GM21515 (cell line): ENCODE measurements around the gene ATP8A1.
"Not testable (repeated sequence)": the region's sequence is repeated elsewhere in the genome, so short reads cannot be mapped to it uniquely, and the experiment has no call there.

ENCODE experiments used
- ATAC-seq: cut with Tn5 transposase; IDR thresholded peaks from one replicate; pipeline ENCODE4 v1.9.1; 2021; ENCODE audit not compliant: unreplicated experiment

The ATP8A1 gene

DNA sequence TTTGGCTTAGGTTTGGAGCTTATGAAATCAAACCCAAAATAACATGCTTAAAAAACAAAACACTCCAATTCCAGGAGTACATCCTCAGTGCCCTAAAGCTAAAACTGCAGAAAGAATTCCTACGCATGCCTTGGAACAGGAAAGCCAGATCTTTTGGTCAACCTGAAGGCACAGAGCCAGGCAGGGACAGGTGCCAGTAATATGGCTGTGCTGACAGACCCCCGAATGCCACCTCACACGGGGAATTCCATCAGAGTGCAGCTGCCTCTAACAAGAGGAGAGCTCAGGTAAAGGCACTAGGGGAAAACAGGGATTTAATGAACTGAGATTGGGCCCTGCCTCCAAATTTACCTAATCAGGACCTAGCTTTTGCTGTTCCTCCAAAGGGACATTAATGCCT is 182.5 kb downstream of the ATP8A1 start:
- no peak for ATAC-seq

GRCh38 chr4:42473071-42473684 is 183.7 kb downstream of the ATP8A1 start:
- ATAC-seq, result no peak

DNA sequence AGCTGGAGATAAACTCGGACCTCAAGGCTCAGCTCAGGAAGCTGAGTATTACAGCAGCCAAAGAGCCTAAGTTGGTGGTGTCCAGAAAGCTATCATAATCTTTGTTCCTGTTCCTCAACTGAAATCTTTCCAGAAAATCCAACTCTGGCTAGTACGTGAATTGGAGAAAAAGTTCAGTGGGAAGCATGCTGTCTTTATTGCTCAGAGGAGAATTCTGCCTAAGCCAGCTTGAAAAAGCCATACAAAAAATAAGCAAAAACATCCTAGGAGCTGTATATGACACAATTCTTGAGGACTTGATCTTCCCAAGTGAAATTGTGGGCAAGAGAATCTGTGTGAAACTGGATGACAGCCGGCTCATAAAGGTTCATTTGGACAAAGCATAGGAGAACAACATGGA is 185.0 kb downstream of the ATP8A1 start:
- no peak for ATAC-seq

GRCh38 chr4:42470023-42470422 is 186.9 kb downstream of the ATP8A1 start:
- ATAC-seq, result no peak

- ATAC-seq, result not testable (repeated sequence)
Observed at GRCh38 chr4:42467777-42468176, 189.1 kb downstream of the ATP8A1 start.

- no peak for ATAC-seq
Observed at GRCh38 chr4:42466273-42466844, 190.5 kb downstream of the ATP8A1 start.

- no peak for ATAC-seq
Observed at GRCh38 chr4:42464550-42465094, 192.3 kb downstream of the ATP8A1 start.

DNA sequence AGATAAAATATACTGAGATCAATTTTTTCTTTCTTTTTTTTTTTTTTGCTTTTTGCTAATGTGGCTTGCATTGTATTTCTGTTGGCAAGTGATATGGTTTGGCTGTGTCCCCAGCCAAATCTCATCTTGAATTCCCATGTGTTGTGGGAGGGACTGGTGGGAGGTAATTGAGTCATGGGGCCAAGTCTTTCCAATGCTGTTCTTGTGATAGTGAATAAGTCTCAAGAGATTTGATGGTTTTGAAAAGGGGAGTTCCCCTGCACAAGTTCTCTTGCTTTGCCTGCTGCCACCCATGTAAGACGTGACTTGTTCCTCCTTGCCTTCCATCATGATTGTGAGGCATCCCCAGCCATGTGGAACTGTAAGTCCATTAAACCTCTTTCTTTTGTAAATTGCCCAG is 195.7 kb downstream of the ATP8A1 start:
- ATAC-seq, result not testable (repeated sequence)

DNA sequence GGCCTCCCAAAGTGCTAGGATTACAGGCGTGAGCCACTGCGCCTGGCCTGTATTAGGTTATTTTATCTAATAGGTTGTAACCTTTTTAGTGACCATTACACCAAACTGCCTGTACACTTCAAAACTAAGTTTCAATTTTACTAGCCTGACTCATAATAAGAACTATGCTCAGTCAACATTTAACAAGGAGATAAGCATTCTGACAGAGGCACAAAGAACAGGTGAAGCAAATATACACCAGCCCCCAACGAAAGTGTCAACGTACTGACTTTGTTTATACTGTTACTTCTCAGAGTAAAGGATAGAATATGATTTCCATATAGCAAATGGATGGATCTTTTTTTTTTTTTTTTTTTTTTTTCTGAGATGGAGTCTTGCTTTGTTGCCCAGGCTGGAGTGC is 196.9 kb downstream of the ATP8A1 start:
- peak; percentile 98 for ATAC-seq

- ATAC-seq, result no peak
Observed at GRCh38 chr4:42458657-42459056, 198.2 kb downstream of the ATP8A1 start.

DNA sequence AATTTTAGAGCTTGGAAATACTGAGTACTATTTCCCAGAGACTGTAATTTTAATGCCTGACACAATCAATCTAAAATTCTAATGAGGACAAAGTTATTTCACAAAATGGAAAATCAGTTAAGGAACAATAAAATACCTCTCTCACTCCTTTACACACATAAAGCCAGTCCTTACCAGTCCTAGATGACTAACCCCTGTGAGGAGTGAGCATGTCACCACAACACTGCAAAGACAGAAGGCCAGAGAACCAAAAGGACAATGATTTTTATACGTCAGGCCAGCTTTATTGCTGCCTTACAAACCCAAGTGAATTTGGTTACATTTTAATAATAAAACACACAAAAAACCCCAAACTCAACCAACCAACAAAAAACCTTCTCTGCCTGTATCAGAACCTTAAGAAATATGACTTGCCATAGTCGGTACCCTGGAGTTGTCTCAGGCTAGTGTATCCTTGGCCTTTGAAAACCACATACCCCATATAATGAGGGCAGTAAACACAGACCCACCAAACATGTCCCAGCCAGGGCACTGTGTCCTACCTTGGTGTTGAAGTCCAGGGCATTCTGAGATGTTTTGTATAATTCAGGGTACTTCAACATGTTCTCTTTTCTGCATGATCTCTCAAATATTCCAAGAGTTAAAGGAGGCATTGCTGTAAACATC is 202.0 kb downstream of the ATP8A1 start:
- ATAC-seq, result no peak

DNA sequence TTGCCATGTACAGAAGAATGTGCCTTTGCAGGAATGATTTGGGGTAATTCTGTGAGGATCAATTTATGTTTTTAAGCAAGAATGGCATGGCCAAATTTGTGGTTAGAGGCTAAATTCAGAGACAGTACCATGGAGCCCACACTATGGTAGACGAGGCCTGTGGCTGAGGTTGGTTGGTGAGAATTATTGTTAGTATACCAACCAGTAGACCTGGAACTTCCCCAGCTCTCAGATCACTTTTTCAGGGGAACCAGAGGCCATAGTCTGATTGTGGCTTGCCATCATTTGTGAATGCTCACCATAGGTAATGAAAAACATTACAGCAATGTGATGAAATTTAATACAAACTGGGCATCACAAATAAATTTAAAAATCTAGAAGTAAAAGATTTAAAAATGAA is 203.3 kb downstream of the ATP8A1 start:
- peak; percentile 78 for ATAC-seq

DNA sequence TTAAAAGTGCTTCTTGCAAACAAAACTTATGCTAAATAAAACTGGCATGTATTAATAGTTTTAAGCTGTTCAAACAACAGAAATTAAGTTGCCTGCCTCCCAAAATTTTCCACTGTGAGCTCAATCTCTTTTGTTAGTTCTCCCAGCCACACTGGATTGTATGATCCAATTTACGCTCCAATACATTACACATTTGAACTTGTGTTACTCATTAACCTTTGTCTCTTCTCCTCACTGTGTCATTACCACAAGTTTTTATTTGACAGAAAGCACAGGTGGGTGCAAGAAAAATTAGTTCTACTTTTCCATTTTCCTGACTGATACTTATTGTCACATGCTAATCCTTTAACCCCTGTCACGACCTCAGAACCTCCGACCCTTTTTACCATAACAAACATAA is 204.1 kb downstream of the ATP8A1 start:
- ATAC-seq, result no peak

GRCh38 chr4:42446823-42447222 is 210.1 kb downstream of the ATP8A1 start:
- no peak for ATAC-seq

DNA sequence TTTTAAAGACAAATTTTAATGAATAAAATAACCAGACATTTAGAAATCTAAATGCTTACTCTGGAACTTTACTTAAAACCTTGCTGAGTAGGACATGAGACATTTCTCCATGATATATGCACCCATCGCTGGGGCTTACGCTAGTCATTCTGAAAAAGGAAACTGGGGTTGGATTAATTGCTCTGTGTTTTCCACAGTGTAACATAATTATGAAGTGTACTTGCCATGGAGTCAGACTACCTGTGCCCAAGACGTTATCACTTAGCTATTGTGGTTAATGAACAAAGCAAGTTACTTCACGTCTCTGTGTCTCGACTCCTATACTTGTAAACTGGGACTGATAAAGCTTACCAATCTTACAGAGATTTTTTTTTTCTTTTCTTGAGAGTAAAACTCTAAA is 211.9 kb downstream of the ATP8A1 start:
- no peak for ATAC-seq

DNA sequence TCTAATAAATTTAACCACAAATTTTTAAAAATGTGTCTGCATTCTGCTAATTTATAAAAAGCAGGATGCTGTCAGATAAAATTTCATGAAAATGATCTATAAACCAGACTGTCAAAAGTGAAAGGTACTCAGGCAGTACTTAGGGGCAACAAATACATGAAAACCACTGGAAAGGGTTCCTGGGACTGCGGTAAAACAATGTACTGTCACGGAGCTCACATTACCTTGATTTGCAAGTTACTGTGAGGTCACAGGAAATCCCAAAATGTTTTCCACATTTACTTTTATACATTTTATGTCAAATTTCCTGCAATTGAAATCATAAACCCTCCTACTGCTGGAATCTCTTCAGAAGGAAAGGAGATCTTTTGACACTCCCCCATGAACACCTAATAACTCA is 214.3 kb downstream of the ATP8A1 start:
- ATAC-seq, result no peak

DNA sequence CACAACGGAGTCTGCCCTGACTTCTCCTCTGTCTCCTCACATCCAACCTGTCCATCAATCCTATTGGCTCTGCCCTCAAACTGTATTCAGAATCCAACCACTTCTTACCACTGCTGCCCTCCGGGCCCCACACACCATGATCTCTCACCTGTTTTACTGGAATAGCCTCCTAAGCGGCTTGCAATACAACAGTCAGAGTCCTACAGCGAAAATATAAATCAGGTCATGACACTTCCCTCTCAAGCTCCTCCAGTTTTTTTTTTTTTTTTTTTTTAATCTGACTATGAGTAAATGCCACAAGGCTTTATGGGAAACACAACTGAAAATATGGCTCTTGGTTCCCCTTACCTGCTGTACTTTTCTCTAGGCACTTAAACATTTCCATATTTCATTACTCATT is 216.8 kb downstream of the ATP8A1 start:
- no peak for ATAC-seq

- ATAC-seq, result no peak
Observed at GRCh38 chr4:42436928-42437565, 219.9 kb downstream of the ATP8A1 start.

- ATAC-seq, result no peak
Observed at GRCh38 chr4:42428036-42428435, 228.9 kb downstream of the ATP8A1 start.

- no peak for ATAC-seq
Observed at GRCh38 chr4:42425146-42426065, 231.5 kb downstream of the ATP8A1 start.

DNA sequence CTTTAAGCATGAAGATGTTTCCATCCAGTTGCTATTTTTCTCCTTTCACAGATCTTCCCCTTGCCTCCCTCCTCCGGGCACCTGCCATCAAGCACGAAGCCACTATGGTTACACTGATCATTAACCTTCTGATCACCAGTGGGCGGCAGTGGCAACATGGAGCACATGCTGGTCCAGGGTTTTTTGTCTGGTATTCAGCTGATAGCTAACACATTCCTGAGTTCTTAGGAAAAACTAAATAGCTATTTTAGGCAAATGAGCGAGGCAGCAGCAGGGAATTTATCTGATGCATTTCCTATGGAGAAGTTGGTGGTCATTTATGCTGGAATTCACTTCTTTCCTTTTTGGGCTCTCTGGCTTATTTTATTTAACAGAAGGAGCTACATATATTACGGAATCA is 236.8 kb downstream of the ATP8A1 start:
- ATAC-seq, result no peak
